Stimulated activated naive CD8-positive, alpha-beta T cell treated with anti-CD3 and anti-CD28 coated beads, Interleukin-15, Interleukin-2, amounts not matched to agents 100 ng/mL and 50 ng/mL, for 24 hours (primary cell): ENCODE results near the gene ALPP.
"Not testable (repeated sequence)": the region's sequence is repeated elsewhere in the genome, so short reads cannot be mapped to it uniquely, and the experiment has no call there.

Source experiments
- H3K27ac Mint-ChIP-seq: one replicate; pipeline ENCODE4 v1.8.0; 2021; ENCODE audit warnings: mild to moderate bottlenecking, mixed read lengths
- H3K27me3 Mint-ChIP-seq: one replicate; pipeline ENCODE4 v1.8.0; 2021; ENCODE audit warnings: mixed read lengths
- H3K36me3 Mint-ChIP-seq: one replicate; pipeline ENCODE4 v1.8.0; 2021; ENCODE audit warnings: low read depth, mixed read lengths
- H3K4me1 Mint-ChIP-seq: one replicate; pipeline ENCODE4 v1.8.0; 2021; ENCODE audit warnings: low read depth, mixed read lengths
- H3K4me3 Mint-ChIP-seq: one replicate; pipeline ENCODE4 v1.8.0; 2021; ENCODE audit warnings: mild to moderate bottlenecking, mixed read lengths
- H3K9me3 Mint-ChIP-seq: one replicate; pipeline ENCODE4 v1.8.0; 2021; ENCODE audit warnings: mixed read lengths

The ALPP gene

GRCh38 chr2:232423407-232423806 is 44.9 kb downstream of the ALPP start:
- not testable (repeated sequence) for H3K9me3 Mint-ChIP-seq, H3K36me3 Mint-ChIP-seq, H3K4me3 Mint-ChIP-seq, H3K27ac Mint-ChIP-seq
- H3K4me1 Mint-ChIP-seq, result peaks cover 10% of the 10 kb centered on the region
- H3K27me3 Mint-ChIP-seq, result peaks cover 35% of the 10 kb centered on the region

DNA sequence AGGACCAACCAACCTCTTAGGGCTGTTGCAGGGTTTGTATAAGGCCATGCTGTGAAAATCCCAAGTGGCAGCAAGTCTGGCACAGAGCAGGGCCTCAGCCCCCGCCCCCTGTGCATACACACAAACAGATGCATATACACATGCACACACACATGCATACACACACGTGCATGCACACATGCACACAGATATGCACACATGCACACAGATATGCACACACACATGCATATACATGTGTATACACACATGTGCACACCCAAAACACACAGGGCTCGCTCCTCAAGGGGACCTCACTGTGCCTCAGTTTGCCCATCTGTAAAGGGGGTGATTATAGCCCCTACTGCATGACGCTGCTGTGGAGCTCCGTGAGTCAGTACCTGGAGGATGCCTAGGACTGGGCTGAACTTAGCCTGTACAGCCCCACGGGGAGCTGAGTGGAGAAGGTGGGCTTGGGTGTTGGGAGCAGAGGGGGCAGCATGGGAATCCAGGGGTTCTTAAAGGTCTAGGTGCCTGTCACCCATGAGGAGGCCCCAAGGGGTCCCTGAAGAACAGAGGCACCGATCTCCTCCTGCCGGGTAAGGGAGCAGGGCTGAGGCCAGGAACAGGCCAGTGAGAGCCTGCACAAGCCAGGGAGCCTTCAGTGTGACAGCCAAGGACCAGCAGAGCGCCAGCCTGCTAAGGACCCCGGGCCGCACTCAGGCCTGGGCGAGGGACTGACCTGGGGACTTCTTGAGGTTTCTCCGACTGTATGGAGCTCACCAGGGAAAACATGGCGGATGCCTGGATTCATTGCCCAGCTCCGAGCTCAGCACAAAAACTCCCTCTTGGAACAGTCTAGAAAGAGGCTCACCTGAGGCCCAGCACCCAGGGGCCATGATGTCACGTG is 53.4 kb downstream of the ALPP start:
- H3K27ac Mint-ChIP-seq, result no peak overlapping the region
- H3K4me3 Mint-ChIP-seq, result no peak overlapping the region
- H3K4me1 Mint-ChIP-seq, result no peaks in the 10 kb centered on the region
- no peaks in the 10 kb centered on the region for H3K27me3 Mint-ChIP-seq
- H3K9me3 Mint-ChIP-seq, result no peaks in the 10 kb centered on the region
- H3K36me3 Mint-ChIP-seq, result no peaks in the 10 kb centered on the region
